ENCODE results near the gene DPF3.

DNA sequence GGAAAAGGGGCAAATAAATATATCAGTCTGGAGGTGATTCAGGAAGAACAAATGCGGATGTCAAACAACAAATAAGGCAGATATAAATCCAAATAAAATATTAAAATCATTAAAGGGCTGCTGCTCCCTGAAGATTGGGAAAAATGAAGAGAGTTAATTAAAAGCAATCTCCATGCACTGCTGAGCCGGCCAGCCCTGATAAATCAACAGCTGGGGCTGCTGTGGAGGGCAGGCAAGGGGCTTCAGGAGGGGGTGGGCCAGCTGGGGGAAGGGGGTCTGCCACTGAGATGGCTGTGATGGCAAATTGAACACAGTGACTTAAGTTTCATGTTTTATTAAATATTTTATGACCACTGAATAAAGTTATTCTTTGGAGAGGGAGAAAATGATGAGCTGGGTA, 12.4 kb downstream of the DPF3 start:
- TF ChIP-seq, protein P1, sequence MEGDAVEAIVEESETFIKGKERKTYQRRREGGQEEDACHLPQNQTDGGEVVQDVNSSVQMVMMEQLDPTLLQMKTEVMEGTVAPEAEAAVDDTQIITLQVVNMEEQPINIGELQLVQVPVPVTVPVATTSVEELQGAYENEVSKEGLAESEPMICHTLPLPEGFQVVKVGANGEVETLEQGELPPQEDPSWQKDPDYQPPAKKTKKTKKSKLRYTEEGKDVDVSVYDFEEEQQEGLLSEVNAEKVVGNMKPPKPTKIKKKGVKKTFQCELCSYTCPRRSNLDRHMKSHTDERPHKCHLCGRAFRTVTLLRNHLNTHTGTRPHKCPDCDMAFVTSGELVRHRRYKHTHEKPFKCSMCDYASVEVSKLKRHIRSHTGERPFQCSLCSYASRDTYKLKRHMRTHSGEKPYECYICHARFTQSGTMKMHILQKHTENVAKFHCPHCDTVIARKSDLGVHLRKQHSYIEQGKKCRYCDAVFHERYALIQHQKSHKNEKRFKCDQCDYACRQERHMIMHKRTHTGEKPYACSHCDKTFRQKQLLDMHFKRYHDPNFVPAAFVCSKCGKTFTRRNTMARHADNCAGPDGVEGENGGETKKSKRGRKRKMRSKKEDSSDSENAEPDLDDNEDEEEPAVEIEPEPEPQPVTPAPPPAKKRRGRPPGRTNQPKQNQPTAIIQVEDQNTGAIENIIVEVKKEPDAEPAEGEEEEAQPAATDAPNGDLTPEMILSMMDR (IDR thresholded peaks at IDR 0.05), result no peak
- no peak for TF ChIP-seq POLR2A (IDR thresholded peaks at IDR 0.05)
- no peak for TF ChIP-seq EP300 (IDR thresholded peaks at IDR 0.05)
